RWPE2 (cell line): ENCODE data around the gene ECHDC3.

ENCODE experiments used
- ATAC-seq: fragments of 200-7000 bp; cut with Tn5 transposase; 3 replicates; pipeline ENCODE4 v1.9.1; 2021; ENCODE audit warnings: low read depth
- DNase-seq: peaks from one replicate; pipeline ENCODE4 v3.0.0-alpha.2; 2020; ENCODE audit warnings: low spot score
- H3K27ac ChIP-seq: fragments of 450-650 bp; 2 replicates; pipeline ENCODE4 v1.5.1; 2017; ENCODE audit warnings: mild to moderate bottlenecking; ENCODE audit not compliant: poor library complexity, severe bottlenecking
- H3K27me3 ChIP-seq: fragments of 250-450 bp; sonication (Bioruptor Pico); 2 replicates; pipeline ENCODE4 v1.5.1; 2021; ENCODE audit warnings: mild to moderate bottlenecking, moderate library complexity; ENCODE audit not compliant: insufficient read depth, poor library complexity, severe bottlenecking
- H3K36me3 ChIP-seq: fragments of 250-450 bp; sonication (Bioruptor Pico); 2 replicates; pipeline ENCODE4 v1.5.1; 2020; ENCODE audit warnings: low read depth, mild to moderate bottlenecking, moderate library complexity
- H3K4me1 ChIP-seq: fragments of 250-450 bp; sonication (Bioruptor Pico); 2 replicates; pipeline ENCODE4 v1.5.1; 2021; ENCODE audit warnings: mild to moderate bottlenecking, moderate library complexity; ENCODE audit not compliant: insufficient read depth, poor library complexity, severe bottlenecking
- H3K4me3 ChIP-seq: fragments of 250-450 bp; sonication (Bioruptor Pico); 2 replicates; pipeline ENCODE4 v1.5.1; 2021; ENCODE audit warnings: mild to moderate bottlenecking, moderate library complexity; ENCODE audit not compliant: severe bottlenecking
- H3K9me3 ChIP-seq: fragments of 250-450 bp; sonication (Bioruptor Pico); 2 replicates; pipeline ENCODE4 v1.5.1; 2021; ENCODE audit warnings: mild to moderate bottlenecking, moderate library complexity; ENCODE audit not compliant: severe bottlenecking
- CTCF ChIP-seq: fragments of 450-650 bp; IDR thresholded peaks from one replicate; pipeline ENCODE4 v1.5.1; 2017; ENCODE audit warnings: mild to moderate bottlenecking, moderate library complexity; ENCODE audit not compliant: poor library complexity, severe bottlenecking

The ECHDC3 gene

GRCh38 chr10:11761431-11761830 is 19.2 kb downstream of the ECHDC3 start:
- Histone ChIP-seq H3K9me3 (no peaks in the 10 kb centered on the region), H3K27me3 (no peaks in the 10 kb centered on the region), H3K27ac (no peak overlapping the region), H3K4me3 (no peak overlapping the region), H3K36me3 (no peaks in the 10 kb centered on the region), H3K4me1 (peaks cover 17% of the 10 kb centered on the region)
- DNase-seq (no peak), ATAC-seq (no peak)
- TF ChIP-seq CTCF: no peak

- H3K27me3 ChIP-seq: no peaks in the 10 kb centered on the region
- H3K4me3 ChIP-seq: no peak overlapping the region
- TF ChIP-seq CTCF: no peak
- no peak for ATAC-seq
- no peaks in the 10 kb centered on the region for H3K9me3 ChIP-seq
- H3K27ac ChIP-seq: no peak overlapping the region
- H3K4me1 ChIP-seq: peaks cover 7% of the 10 kb centered on the region
- no peaks in the 10 kb centered on the region for H3K36me3 ChIP-seq
- no peak for DNase-seq
These were observed 20.7 kb downstream of the ECHDC3 start for GRCh38 chr10:11762706-11763500.

- Histone ChIP-seq H3K9me3 (no peaks in the 10 kb centered on the region), H3K27me3 (no peaks in the 10 kb centered on the region), H3K4me1 (peaks cover under 1% of the 10 kb centered on the region), H3K4me3 (no peak overlapping the region), H3K36me3 (no peaks in the 10 kb centered on the region), H3K27ac (no peak overlapping the region)
- DNase-seq (no peak), ATAC-seq (no peak)
- TF ChIP-seq CTCF: no peak
These were observed 21.3 kb downstream of the ECHDC3 start for GRCh38 chr10:11763501-11763861.

GRCh38 chr10:11765141-11765540 is 23.0 kb downstream of the ECHDC3 start:
- H3K27me3 ChIP-seq: no peaks in the 10 kb centered on the region
- H3K27ac ChIP-seq: no peak overlapping the region
- DNase-seq (no peak), ATAC-seq (no peak)
- TF ChIP-seq CTCF: no peak
- H3K36me3 ChIP-seq: no peaks in the 10 kb centered on the region
- H3K9me3 ChIP-seq: no peaks in the 10 kb centered on the region
- H3K4me1 ChIP-seq: no peaks in the 10 kb centered on the region
- H3K4me3 ChIP-seq: no peak overlapping the region

GRCh38 chr10:11772575-11773288 is 30.6 kb downstream of the ECHDC3 start:
- Histone ChIP-seq H3K27me3 (no peaks in the 10 kb centered on the region), H3K4me1 (no peaks in the 10 kb centered on the region), H3K4me3 (no peak overlapping the region), H3K36me3 (no peaks in the 10 kb centered on the region), H3K9me3 (no peaks in the 10 kb centered on the region), H3K27ac (no peak overlapping the region)
- DNase-seq: no peak
- no peak for ATAC-seq
- TF ChIP-seq CTCF: no peak
